Right lobe of liver (tissue), 4 donors: ENCODE results near the gene MED9.

Source experiments
- POLR2A ChIP-seq: fragments of 450-650 bp; IDR thresholded peaks from one replicate; pipeline ENCODE4 v1.6.1; 2017; ENCODE audit warnings: antibody characterized with exemption, mild to moderate bottlenecking
- TF ChIP-seq, protein P1 (sequence below), 4 donors: fragments of 200-600 bp in 3 of 4; fragments of 450-650 bp in 1 of 4; IDR thresholded peaks; one replicate each; pipeline versions ENCODE4 v1.5.1 to v1.8.0; 2016 to 2022; ENCODE audit warnings: antibody characterized with exemption in 4 of 4, mild to moderate bottlenecking in 2 of 4
- donor health status: DM: no; HTN: no; CAD: no.
- donor health status: DM: no; HTN: no; CAD: no.
- donor health status: DM: no; HTN: yes; CAD: no.

- TF ChIP-seq, protein P1, sequence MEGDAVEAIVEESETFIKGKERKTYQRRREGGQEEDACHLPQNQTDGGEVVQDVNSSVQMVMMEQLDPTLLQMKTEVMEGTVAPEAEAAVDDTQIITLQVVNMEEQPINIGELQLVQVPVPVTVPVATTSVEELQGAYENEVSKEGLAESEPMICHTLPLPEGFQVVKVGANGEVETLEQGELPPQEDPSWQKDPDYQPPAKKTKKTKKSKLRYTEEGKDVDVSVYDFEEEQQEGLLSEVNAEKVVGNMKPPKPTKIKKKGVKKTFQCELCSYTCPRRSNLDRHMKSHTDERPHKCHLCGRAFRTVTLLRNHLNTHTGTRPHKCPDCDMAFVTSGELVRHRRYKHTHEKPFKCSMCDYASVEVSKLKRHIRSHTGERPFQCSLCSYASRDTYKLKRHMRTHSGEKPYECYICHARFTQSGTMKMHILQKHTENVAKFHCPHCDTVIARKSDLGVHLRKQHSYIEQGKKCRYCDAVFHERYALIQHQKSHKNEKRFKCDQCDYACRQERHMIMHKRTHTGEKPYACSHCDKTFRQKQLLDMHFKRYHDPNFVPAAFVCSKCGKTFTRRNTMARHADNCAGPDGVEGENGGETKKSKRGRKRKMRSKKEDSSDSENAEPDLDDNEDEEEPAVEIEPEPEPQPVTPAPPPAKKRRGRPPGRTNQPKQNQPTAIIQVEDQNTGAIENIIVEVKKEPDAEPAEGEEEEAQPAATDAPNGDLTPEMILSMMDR (IDR thresholded peaks at IDR 0.05), result no peak
- no peak for TF ChIP-seq POLR2A
Measured at GRCh38 chr17:17492571-17492970, 15.8 kb downstream of the MED9 start.
